RWPE1 (cell line): Measurements from ENCODE around the gene FILIP1L.
A peak's percentile ranks its signal among the peaks of the same experiment; 100 is the strongest.

Source experiments
- CTCF ChIA-PET: fragments of 350-600 bp; sonication (Branson Sonifier 250); formaldehyde crosslinking; extraction: SDS; loops from one replicate; lab custom pipeline; 2021; lab: Yijun Ruan, JAX
- POLR2A ChIA-PET: fragments of 400-600 bp; formaldehyde crosslinking; extraction: SDS; loops from one replicate; lab custom pipeline; 2020; ENCODE audit warnings: antibody characterized with exemption; ENCODE audit not compliant: low non-redundant PET; lab: Yijun Ruan, JAX
- DNase-seq: peaks from one replicate; pipeline ENCODE4 v3.0.0; 2012; ENCODE audit warnings: low spot score
- H3K27ac ChIP-seq: fragments of 450-650 bp; 2 replicates; pipeline ENCODE4 v1.5.1; 2017
- TF ChIP-seq, protein P1 (sequence below): fragments of 450-650 bp; conservative IDR thresholded peaks from 2 replicates; pipeline ENCODE4 v1.5.1; 2017; ENCODE audit warnings: low read depth, mild to moderate bottlenecking

FILIP1L gene

DNA sequence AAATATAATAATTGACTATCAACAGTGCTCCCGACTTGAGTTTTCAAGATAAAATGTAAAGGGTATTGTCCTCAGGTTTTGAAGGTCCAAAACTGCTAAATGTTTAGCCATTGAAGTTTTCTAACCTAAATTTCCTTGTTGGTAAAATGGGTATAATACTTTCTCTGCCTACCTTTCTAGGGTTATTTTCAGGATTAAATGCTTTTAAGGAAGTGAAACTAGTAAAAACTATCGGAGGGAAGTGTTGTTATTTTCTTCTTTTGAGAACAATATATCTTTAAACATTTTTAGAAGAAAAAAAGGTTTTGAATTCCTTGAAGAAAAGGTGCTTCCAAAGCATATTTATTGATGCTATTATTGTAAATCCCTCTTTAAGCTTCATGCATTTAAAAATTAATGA is 67.3 kb downstream of the FILIP1L start:
- no peak overlapping the region for H3K27ac ChIP-seq
- POLR2A ChIA-PET, result no interaction called here

DNA sequence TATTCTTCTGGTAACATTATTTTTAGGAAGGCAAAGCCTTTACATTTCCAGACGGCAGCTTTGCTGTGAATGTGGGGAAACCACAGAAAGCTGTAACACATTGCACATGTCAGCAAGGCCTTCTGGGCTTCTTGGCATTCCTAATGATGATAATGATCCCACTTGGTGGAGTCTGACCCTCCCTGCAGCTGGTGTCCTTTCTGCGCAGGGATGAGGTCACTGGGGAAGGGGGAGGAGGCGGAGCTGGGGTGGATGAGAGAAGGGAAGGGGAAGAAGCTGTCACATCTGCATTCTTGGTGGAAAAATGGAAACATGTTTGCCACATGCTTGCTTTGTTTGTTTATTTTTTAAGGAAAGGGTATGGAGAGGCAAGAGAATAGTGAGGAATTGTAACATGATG is 68.6 kb downstream of the FILIP1L start:
- DNase-seq, result no peak
- H3K27ac ChIP-seq, result no peak overlapping the region; the same call in 1 of the 2 replicates
- POLR2A ChIA-PET, result no interaction called here
- TF ChIP-seq, protein P1, sequence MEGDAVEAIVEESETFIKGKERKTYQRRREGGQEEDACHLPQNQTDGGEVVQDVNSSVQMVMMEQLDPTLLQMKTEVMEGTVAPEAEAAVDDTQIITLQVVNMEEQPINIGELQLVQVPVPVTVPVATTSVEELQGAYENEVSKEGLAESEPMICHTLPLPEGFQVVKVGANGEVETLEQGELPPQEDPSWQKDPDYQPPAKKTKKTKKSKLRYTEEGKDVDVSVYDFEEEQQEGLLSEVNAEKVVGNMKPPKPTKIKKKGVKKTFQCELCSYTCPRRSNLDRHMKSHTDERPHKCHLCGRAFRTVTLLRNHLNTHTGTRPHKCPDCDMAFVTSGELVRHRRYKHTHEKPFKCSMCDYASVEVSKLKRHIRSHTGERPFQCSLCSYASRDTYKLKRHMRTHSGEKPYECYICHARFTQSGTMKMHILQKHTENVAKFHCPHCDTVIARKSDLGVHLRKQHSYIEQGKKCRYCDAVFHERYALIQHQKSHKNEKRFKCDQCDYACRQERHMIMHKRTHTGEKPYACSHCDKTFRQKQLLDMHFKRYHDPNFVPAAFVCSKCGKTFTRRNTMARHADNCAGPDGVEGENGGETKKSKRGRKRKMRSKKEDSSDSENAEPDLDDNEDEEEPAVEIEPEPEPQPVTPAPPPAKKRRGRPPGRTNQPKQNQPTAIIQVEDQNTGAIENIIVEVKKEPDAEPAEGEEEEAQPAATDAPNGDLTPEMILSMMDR, result no peak
- CTCF ChIA-PET, result interaction anchor here (0.6 kb wide), 1 partner anchor 44 kb away, joined by 3 read pairs; no protein-coding TSS in a partner anchor

More for the DNA sequence above, 67.3 kb downstream of the FILIP1L start:
- TF ChIP-seq, protein P1, result no peak
- CTCF ChIA-PET, result interaction anchor here (0.6 to 0.7 kb wide), 2 partner anchors 33 to 202 kb away, joined by 3 read pairs; no protein-coding TSS in a partner anchor
- DNase-seq, result no peak

DNA sequence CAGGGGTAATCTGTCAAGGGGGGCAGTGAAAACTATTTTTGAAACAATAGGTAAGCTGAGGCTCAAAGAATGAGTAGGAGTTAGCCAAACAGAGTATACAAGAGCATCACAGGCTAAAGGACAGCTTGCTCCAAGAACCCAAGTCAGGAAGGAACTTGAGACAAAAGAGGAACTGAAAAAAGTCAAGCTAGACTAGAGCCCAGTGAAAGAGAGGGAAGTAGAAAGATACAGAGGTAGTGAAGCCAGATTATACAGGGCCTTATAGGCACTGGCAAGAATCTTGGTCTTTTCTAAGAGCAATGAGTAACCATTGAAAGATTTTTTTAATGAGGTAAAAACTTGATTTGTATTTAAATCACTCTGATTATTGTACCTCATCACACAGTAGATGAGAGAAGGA is 69.9 kb downstream of the FILIP1L start:
- no peak overlapping the region for H3K27ac ChIP-seq
- TF ChIP-seq, protein P1, result no peak
- ChIA-PET POLR2A (no interaction called here), CTCF (interaction anchor here (0.5 to 0.6 kb wide), 2 partner anchors 101 to 218 kb away, joined by 3 to 4 read pairs; no protein-coding TSS in a partner anchor)
- no peak for DNase-seq

DNA sequence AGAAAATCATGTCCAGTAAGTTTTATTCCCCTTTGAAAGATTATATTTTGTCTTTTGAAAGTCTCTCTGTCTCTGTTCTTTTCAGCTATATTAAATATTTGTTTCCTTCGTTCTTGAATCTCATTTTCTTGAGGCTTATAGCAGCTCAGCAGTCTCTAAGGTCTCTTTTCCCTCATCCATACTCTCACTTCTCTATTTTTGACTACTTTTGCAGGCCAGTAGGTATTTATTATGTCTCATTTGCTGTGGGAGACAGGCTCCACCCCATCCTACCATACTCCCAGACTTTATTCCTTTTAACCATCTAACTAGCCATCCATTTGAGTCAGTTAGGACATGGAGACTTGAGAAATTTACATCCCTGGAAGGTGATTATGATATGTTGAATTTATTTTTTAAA is 71.0 kb downstream of the FILIP1L start:
- H3K27ac ChIP-seq, result no peak overlapping the region
- TF ChIP-seq, protein P1, result no peak
- POLR2A ChIA-PET, result no interaction called here
- CTCF ChIA-PET, result interaction anchor here (1.4 kb wide), 1 partner anchor 211 kb away, joined by 3 read pairs; no protein-coding TSS in a partner anchor
- DNase-seq, result no peak

DNA sequence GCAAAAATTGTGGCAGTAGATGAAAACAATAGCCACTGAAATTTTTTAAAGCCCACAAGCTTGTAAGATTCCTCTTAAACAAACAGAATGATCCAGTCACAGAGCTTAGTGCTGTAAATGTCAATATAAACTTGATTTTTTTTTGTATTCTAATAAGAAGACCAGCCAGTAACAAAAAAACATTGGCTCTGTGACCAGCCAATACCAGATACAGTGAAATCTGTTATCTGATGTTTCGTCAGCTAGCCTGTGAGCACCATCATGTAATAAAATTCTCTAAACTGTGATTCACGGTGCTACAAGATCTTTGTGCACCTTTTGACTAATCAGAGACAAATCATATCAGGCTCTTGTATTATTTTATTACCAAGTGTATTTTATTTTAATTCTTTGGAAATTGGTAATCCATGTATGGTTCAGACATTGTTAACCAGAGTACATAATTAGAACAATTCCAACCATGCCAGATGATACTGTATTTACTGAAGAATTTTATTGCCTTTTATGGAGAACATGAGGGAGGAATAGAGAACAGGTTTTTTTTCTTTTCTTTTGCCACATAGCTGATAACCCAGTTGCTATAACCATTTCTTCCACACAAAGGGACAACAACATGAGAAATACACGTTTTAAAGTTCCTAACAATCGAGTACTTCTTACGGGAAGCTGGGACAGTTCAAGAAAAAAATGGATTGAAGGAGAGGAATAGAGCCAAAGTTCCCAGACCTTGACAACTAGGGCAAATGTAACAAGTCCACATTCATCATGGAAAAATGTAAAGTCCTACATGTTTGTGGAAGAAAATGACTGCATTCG is 71.9 kb downstream of the FILIP1L start:
- CTCF ChIA-PET, result interaction anchor here (0.7 to 1.4 kb wide), 3 partner anchors 62 to 776 kb away, joined by 3 to 5 read pairs (median 3); no protein-coding TSS in a partner anchor
- TF ChIP-seq, protein P1, result no peak
- no peak overlapping the region for H3K27ac ChIP-seq
- peak; percentile 45 for DNase-seq
- POLR2A ChIA-PET, result no interaction called here

DNA sequence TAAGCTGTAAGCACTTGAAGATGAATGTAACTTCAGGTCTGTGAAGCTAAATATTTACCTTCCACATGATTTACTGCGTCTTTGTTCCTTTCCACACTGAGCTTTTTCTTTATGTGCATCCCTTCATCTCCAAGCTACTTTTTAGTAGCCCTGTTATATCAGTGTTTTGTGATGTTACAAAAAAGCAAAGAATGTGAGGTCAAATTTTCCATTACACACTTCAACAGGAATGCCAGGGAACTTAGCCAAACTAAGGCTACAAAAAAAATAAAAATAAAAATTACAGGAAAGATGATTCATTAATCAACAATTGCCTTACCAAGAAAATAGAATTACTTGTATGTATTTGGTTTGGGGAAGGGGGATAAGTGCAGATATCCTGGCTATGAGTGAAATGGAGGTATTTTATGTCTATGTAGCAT is 73.0 kb downstream of the FILIP1L start:
- ChIA-PET POLR2A (no interaction called here), CTCF (interaction anchor here (0.5 to 0.9 kb wide), 3 partner anchors 11 to 218 kb away, joined by 3 to 4 read pairs (median 4); no protein-coding TSS in a partner anchor)
- H3K27ac ChIP-seq, result no peak overlapping the region
- DNase-seq, result peak; percentile 55
- TF ChIP-seq, protein P1, result no peak
